Measurements from ENCODE around the gene FSD1.
A peak's percentile ranks its signal among the peaks of the same experiment; 100 is the strongest.

FSD1 gene

DNA sequence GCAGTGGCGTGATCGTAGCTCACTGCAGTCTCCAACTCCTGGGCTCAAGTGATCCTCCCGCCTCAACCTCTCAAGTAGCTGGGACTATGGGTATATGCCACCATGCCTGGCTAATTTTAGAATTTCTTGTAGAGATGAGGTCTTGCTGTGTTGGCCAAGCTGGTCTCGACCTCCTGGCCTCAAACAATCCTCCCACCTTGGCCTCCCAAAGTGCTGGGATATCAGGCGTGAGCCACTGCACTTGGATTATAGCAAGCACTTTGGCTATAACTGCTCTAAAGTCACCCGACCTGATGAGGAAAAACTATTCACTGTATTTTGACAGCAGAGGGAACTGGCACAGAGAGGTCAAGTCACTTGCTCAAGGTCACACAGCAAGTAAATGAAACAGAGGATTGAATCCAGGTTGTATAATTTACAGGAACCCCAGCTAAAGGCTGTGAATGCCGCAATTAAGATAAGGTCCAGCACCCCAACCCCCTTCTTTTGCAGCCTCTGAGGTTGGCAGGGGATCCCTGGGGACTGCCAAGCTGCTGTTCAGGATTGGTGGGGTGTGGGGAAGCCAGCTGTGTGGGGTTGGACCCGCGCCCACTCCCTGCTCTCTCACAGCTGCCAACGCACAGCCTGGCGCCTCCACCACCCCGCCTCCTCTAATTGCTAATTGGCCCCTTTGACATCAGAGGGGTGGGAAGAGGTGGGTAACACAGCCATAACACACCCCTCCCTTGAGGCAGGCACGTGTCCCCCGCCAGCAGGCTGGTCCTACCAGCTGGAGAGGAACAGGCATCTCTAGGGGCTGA is 8.2 kb upstream of the FSD1 start:
- Histone ChIP-seq H3K27me3 (ENCODE audit: insufficient read depth, low read length) (no peaks in the 10 kb centered on the region), H2AFZ (ENCODE audit: low read depth, low read length) (no peak overlapping the region), H3K4me3 (ENCODE audit: low read length) (no peak overlapping the region), H3K4me1 (ENCODE audit: insufficient read depth, low read length) (peaks cover under 1% of the 10 kb centered on the region), H3K9me3 (ENCODE audit: low read length) (no peaks in the 10 kb centered on the region), H3K36me3 (ENCODE audit: insufficient read depth, low read length) (peaks cover 3% of the 10 kb centered on the region)

DNA sequence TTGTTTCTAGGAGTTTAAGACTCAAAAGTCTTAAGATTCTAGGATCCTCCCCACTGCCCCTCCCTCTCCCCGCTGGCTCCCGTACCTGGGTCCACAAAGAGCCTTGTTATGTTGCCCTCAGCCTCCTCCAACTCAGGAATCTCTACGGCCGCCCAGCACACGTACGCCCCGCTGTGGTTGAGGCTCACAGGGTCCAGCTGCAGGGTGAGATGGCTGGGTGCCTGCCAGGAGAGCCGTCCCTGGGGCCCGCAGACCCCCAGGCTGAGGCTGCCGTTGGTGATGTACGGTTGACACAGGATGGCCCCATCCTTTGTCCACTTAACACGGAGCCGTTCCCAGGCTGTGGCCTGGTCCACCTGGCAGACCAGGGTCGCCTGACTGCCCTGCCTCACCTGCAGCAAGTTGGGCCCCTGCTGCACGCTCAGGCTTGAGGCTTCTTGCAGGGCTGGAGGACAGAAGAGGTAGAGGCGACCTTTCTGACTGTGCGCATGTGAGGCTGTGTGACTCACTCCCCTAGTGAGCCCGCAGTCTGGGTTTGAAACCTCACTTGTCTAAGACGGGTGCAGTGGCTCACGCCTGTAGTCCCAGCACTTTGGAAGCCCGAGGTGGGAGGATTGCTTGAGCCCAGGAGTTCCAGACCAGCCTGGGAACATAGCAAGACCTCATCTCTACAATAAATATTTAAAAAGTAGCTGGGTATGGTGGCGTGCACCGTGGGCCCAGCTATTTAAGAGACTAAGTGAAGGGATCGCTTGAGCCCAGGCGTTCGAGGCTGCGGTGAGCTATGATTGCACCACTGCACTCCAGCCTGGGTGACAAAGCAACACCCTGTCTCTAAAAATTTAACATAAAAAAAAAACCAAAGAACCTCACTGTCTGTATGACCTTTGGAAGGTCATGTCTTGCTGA is 6.2 kb upstream of the FSD1 start:
- no peak overlapping the region for H3K4me3 ChIP-seq (ENCODE audit: low read length)
- H3K27me3 ChIP-seq (ENCODE audit: insufficient read depth, low read length) = no peaks in the 10 kb centered on the region
- H3K4me1 ChIP-seq (ENCODE audit: insufficient read depth, low read length) = peaks cover 6% of the 10 kb centered on the region
- no peak overlapping the region for H2AFZ ChIP-seq (ENCODE audit: low read depth, low read length)
- no peaks in the 10 kb centered on the region for H3K36me3 ChIP-seq (ENCODE audit: insufficient read depth, low read length)
- no peaks in the 10 kb centered on the region for H3K9me3 ChIP-seq (ENCODE audit: low read length)

DNA sequence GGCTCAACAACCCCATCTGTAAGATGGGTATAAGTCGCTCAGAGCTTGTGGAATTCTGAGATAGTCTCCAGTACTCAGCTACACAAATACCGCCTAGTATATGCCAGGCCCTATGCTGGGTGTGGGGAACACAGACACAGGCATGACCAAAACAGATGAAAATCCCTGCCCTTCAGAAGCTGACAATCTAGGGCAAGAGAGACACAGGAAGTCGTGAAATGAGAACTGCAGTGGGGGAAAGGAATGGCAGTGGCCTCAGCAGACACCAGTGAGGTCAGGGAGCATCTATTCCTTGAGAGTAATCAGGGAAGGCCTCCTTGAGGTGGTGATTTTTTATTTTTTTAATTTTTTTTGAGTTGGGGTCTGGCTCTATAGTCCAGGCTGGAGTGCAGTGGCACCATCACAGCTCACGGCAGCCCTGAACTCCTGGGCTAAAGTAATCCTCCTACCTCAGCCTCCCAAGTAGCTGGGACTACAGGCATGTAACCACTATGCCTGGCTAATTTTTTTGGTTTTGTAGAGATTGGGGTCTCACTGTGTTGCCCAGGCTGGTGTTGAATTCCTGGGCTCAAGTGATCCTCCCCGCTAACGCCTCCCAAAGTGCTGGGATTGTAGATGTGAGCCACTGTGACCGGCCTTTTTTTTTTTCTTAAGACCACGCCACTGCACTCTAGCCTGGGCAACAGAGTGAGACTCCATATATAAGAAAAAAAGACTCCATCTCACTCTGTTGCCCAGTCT is 5.4 kb upstream of the FSD1 start:
- no peaks in the 10 kb centered on the region for H3K27me3 ChIP-seq (ENCODE audit: insufficient read depth, low read length)
- peaks cover 6% of the 10 kb centered on the region for H3K4me1 ChIP-seq (ENCODE audit: insufficient read depth, low read length)
- no peak overlapping the region for H2AFZ ChIP-seq (ENCODE audit: low read depth, low read length)
- H3K9me3 ChIP-seq (ENCODE audit: low read length) = no peaks in the 10 kb centered on the region
- no peak overlapping the region for H3K4me3 ChIP-seq (ENCODE audit: low read length)
- H3K36me3 ChIP-seq (ENCODE audit: insufficient read depth, low read length) = no peaks in the 10 kb centered on the region

DNA sequence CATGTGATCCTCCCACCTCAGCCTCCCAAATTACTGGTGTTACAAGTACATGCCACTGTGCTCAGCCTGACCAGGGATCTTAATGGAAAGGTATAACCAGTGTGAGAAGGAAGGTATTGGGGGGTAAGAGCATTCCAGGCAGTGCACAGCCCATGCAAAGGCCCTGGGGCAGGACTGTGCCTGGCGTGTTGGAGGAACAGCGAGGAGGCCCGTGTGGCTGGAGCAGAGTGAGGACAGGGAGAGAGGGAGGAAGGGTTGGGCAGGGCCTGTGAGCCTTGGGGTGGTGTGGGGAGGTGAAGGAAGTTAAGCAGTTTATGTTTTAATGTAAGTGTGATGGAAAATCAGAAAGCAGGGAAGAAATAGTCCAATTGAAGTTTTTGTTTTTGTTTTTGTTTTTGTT is 3.8 kb upstream of the FSD1 start:
- H3K36me3 ChIP-seq (ENCODE audit: insufficient read depth, low read length) = no peaks in the 10 kb centered on the region
- no peaks in the 10 kb centered on the region for H3K27me3 ChIP-seq (ENCODE audit: insufficient read depth, low read length)
- H3K4me1 ChIP-seq (ENCODE audit: insufficient read depth, low read length) = peaks cover 9% of the 10 kb centered on the region
- no peak overlapping the region for H2AFZ ChIP-seq (ENCODE audit: low read depth, low read length)
- H3K9me3 ChIP-seq (ENCODE audit: low read length) = no peaks in the 10 kb centered on the region
- no peak overlapping the region for H3K4me3 ChIP-seq (ENCODE audit: low read length)

DNA sequence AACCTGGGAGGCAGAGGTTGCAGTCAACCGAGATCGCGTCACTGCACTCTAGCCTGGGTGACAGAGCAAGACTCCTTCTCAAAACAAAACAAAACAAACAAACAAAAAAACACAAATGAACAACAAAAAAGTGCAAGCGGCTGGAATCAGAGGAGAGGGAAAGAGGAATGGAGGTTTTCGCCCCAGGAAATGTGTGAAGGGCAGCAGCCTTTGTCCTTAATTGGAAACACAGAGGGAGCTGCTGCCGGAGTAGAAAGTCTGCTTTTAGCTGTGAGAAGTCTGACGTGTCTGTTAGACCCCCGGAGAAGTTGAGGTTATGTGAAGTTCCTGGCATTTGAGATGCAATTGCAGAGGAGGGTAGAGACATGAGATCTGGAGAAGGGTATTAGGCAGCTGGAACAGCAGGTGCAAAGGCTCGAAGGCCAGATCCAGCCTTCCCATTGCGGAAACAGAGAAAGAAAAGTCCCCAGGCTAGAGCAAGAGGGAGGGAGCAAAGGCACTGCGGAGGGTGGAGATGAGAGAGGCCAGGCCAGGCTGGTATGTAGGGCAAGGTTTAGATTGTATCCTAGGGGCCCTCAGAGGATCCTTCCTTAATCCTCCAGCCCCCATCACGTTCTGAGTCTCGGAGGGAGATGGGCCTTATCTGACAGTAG is 2.7 kb upstream of the FSD1 start:
- Histone ChIP-seq H3K9me3 (ENCODE audit: low read length) (no peaks in the 10 kb centered on the region), H3K36me3 (ENCODE audit: insufficient read depth, low read length) (peaks cover 2% of the 10 kb centered on the region), H2AFZ (ENCODE audit: low read depth, low read length) (peak overlapping the region; percentile 27), H3K27me3 (ENCODE audit: insufficient read depth, low read length) (no peaks in the 10 kb centered on the region), H3K4me3 (ENCODE audit: low read length) (peak overlapping the region; percentile 14), H3K4me1 (ENCODE audit: insufficient read depth, low read length) (peaks cover 9% of the 10 kb centered on the region)

DNA sequence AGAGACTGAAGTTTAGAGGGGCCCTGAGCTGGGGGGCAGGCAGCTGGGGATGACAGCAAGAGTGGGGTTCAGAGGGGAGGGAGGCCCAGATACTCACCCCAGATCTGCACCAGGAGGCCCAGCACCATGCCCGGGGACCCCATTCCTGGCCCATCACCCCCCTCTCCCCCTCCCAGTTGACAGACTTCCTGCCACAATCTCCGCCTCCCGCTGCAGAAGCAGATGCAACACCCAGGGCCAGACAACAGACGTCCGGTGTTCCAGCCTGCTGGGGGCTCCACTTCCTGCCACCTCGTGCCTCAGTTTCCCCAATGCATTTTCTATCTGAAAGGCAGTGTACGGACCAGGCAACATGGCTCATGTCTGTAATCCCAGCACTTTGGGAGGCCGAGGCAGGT is 2.2 kb upstream of the FSD1 start, which contains the start of gene TMIGD2:
Gene TMIGD2 (minus strand): TSS at position 147 of the 398 bp plus-strand sequence. CDS start 4 bp downstream, at position 143.
- Histone ChIP-seq H3K9me3 (ENCODE audit: low read length) (no peaks in the 10 kb centered on the region), H3K4me1 (ENCODE audit: insufficient read depth, low read length) (peaks cover 9% of the 10 kb centered on the region), H3K4me3 (ENCODE audit: low read length) (peak within 1 kb of the TSS; percentile 14), H3K36me3 (ENCODE audit: insufficient read depth, low read length) (peaks cover 7% of the 10 kb centered on the region), H2AFZ (ENCODE audit: low read depth, low read length) (peak within 1 kb of the TSS; percentile 27), H3K27me3 (ENCODE audit: insufficient read depth, low read length) (no peaks in the 10 kb centered on the region)

DNA sequence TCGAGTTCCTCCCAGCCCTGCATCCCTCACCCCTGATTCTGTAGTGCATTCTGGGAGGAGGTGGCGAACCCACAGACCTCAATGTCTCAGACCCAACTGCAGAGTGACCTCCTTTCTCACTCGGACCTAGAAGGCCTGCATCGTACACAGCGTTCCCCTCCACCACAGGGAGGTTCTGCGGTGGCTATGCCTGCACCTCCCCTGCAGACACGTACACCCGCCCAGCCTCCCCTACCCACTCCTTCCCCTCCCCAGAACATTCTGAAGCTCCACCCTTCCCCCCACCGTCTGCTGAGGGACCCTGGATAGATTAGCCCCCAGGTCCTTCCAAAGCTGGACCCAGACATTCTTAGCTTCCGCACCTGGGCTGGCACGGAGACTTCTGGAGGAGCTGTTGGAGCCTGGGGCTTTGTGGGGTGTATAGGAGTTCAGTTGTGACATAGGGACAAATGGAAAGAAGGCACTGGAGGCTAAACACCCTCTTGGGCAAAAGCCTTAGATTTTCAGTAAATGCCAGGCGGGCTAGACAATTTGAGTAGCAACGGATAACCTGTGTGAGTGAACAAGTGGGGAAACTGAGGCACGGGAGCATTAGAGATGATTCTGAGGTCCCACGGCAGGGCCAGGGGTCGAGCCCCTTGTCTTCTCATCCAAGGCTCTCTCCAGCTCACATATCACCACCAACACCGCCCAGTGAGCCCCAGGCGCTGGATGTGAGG is 420 bp upstream of the FSD1 start:
- Histone ChIP-seq H3K4me1 (ENCODE audit: insufficient read depth, low read length) (peaks cover 9% of the 10 kb centered on the region), H3K27me3 (ENCODE audit: insufficient read depth, low read length) (no peaks in the 10 kb centered on the region), H3K4me3 (ENCODE audit: low read length) (peak overlapping the region; percentile 51), H3K9me3 (ENCODE audit: low read length) (no peaks in the 10 kb centered on the region), H3K36me3 (ENCODE audit: insufficient read depth, low read length) (peaks cover 16% of the 10 kb centered on the region), H2AFZ (ENCODE audit: low read depth, low read length) (no peak overlapping the region)

DNA sequence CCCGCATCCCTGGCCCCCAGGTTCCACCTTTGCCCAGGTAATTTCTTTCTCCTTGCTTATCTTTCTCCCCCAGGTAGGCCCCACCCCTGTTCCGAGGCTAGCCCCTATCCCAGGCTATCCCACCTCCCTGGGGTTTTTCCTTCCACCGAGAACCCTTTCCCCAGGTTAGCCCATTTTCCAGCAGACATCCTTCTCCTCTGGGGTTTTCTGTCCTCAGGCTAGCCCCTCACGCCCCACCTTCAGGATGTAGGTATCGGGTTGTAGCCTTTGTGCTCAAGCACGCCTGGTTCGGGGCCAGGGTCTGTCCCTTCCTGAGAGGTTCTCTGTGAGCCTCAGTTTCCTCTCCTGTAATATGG is 837 bp downstream of the FSD1 start:
- H3K36me3 ChIP-seq (ENCODE audit: insufficient read depth, low read length) = peaks cover 19% of the 10 kb centered on the region
- H3K27me3 ChIP-seq (ENCODE audit: insufficient read depth, low read length) = no peaks in the 10 kb centered on the region
- H2AFZ ChIP-seq (ENCODE audit: low read depth, low read length) = no peak overlapping the region
- peaks cover 9% of the 10 kb centered on the region for H3K4me1 ChIP-seq (ENCODE audit: insufficient read depth, low read length)
- H3K9me3 ChIP-seq (ENCODE audit: low read length) = no peaks in the 10 kb centered on the region
- H3K4me3 ChIP-seq (ENCODE audit: low read length) = no peak overlapping the region

DNA sequence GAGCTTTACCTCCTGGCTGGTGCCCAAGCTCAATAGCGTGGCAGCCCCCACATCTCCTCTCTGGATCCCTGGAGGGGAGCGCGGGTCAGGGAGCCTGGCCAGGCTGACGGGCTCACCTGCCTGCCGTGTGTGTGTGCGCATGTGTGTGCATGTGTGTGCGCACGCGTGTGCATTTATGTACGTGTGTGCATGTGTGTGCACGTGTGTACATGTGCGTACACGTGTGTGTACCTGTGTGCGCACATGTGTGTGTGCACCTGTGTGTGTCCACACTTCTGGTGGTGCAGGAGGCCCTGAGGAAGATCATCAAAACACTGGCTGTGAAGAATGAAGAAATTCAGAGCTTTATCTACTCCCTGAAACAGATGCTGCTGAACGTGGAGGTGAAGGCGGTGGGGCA is 1.3 kb downstream of the FSD1 start:
- H3K9me3 ChIP-seq (ENCODE audit: low read length) = no peaks in the 10 kb centered on the region
- no peaks in the 10 kb centered on the region for H3K27me3 ChIP-seq (ENCODE audit: insufficient read depth, low read length)
- H3K4me3 ChIP-seq (ENCODE audit: low read length) = no peak overlapping the region
- H3K4me1 ChIP-seq (ENCODE audit: insufficient read depth, low read length) = peaks cover 9% of the 10 kb centered on the region
- H2AFZ ChIP-seq (ENCODE audit: low read depth, low read length) = no peak overlapping the region
- H3K36me3 ChIP-seq (ENCODE audit: insufficient read depth, low read length) = peaks cover 23% of the 10 kb centered on the region

DNA sequence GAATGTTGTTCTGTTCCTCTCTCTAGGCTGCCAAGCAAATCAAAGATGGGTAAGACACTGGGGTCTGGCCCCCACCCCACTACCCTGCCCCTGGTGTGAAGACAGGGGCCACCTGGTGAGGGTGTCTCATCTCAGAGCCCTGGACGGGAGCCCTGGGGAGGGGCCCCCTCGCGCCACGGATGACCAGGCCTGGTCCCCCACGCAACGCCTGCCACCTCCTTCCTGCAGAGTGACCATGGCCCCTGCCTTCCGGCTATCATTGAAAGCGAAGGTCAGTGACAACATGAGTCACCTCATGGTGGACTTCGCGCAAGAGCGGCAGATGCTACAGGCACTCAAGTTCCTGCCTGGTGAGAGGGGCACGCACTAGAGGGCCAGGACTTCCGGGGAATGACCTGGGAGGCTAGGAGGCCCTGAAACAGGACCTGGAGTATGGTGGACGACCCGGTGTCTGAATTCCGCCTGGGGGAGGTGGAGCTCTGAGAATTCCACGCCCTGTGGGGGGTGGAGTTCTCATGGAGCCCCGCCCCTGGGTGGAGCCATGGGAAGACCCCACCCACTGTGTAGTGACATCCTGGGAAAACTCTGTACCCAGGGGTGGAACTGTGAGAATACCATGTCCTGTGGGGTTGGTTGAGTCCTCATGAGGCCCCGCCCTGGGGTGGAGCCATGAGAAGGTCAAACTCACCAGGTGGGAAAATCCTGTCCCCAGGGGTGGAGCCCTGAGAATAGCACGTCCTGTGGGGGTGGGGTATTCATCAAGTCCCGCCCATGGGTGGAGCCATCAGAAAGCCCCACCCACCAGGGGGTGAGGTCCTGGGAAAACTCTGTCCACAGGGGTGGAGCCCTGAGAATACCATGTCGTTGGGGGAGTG is 6.1 kb downstream of the FSD1 start:
- Histone ChIP-seq H3K36me3 (ENCODE audit: insufficient read depth, low read length) (peaks cover 42% of the 10 kb centered on the region), H2AFZ (ENCODE audit: low read depth, low read length) (no peak overlapping the region), H3K4me1 (ENCODE audit: insufficient read depth, low read length) (no peaks in the 10 kb centered on the region), H3K4me3 (ENCODE audit: low read length) (no peak overlapping the region), H3K27me3 (ENCODE audit: insufficient read depth, low read length) (no peaks in the 10 kb centered on the region), H3K9me3 (ENCODE audit: low read length) (no peaks in the 10 kb centered on the region)

DNA sequence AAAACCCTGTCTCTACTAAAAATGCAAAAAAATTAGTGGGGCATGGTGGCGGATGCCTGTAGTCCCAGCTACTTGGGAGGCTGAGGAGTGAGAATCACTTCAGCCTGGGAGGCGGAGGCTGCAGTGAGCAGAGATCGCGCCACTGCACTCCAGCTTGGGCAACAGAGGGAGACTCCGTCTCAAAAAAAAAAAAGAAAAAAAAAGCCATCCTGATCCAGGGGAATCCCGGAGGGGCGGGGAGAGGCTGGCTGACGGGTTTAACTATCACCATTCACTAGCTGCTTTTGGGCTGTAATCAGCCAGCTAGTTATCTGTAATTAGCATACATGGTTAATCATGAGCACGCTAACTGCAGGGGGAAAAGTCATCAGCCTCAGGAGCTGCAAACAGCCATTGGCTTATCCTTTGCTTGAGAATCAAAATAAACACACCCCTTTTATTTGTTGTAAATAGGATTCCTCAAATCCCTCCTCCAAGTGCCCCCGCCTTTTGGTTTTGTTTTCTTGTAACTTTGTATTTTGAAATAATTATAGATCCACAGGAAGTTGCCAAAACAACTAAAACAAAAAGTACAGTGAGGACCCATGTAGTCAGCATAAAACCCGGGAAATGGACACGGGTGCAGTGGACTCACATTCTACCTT is 9.6 kb downstream of the FSD1 start:
- H3K4me1 ChIP-seq (ENCODE audit: insufficient read depth, low read length) = no peaks in the 10 kb centered on the region
- H3K4me3 ChIP-seq (ENCODE audit: low read length) = no peak overlapping the region
- H3K36me3 ChIP-seq (ENCODE audit: insufficient read depth, low read length) = peaks cover 46% of the 10 kb centered on the region
- H3K9me3 ChIP-seq (ENCODE audit: low read length) = peaks cover 6% of the 10 kb centered on the region
- H3K27me3 ChIP-seq (ENCODE audit: insufficient read depth, low read length) = no peaks in the 10 kb centered on the region
- no peak overlapping the region for H2AFZ ChIP-seq (ENCODE audit: low read depth, low read length)

Measured in neuron (in vitro differentiated cells).